HG02938 (cell line): Measurements from ENCODE around the gene PWWP2A.

ENCODE experiments used
- ATAC-seq: cut with Tn5 transposase; IDR thresholded peaks from one replicate; pipeline ENCODE4 v1.9.1; 2021; ENCODE audit warnings: mild to moderate bottlenecking, moderate library complexity; ENCODE audit not compliant: unreplicated experiment

Gene PWWP2A

GRCh38 chr5:160133071-160133917, 14.0 kb upstream of the PWWP2A start:
- no peak for ATAC-seq

DNA sequence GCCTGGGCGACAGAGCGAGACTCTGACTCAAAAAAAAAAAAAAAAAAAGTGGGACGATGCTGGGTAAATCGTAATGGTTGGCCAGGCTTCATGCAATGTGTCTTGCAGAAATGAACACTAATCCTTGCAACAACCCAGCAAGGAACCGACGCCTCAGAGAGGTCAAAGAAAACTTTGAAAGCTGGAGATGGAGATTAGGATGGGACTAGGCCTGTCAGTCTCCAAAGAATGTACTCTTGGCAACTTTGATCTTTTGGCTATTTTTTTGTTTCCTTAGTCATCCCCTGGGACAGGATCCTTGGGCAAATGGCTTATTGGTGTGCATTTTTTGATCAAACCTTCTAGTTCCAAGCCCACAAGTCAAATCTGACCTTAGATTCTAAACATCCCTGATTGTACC, 10.6 kb upstream of the PWWP2A start:
- no peak for ATAC-seq

GRCh38 chr5:160128632-160129031, 9.4 kb upstream of the PWWP2A start:
- ATAC-seq = no peak

DNA sequence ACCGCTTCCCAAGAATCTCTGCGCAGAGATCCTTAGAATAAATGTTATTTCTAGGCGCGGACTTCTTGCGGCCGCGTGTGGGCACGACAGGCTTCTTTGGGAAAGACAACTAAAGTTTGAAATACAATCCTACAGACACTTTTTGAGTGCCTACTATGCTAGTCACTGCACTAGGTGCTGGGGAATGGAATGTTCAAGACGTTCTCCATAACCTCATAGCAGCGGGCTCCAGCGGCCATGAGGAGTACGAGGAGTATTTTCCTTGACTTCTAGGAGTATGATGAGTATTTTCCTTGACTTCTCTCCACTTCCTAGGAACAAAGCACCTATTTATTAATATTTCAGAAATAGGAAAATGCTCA, 636 bp upstream of the PWWP2A start:
- no peak for ATAC-seq

DNA sequence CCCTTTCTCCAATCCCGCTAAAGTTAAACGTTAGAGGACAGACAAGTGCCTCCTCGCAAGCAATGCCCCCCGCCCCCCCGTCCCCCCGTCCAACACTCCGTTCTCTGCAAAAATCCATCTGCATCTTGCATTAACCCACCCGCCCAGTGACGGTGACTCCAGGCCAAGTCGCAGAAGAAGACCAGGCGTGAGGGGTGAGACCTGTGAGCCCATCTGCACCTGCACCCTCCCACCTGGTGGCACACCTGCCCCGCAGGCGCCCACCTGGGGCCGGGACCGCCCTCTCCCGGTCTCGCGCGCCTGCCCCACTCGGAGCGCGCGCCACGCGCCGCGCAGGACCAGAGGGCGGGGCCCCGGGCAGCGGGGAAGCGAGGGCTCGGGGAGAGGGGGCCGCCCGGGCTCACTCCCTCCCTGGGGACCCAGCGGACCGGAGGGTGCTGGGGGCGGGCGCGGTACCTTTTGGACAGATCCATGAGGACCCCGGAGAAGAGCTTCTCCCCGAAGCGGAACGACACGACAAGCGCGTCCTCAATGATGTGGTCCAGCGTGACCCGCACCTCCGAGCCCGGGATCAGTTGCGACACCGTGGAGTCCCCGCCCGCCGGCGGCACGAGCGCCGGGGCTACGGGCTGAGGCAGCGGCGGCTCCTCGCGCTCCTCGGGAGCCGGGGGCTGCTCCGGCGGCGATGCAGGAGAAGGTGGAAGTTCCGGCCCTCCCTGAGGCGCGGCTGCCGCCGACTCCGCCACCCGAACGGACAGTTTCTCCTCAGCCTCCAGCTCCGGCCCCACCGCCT, 705 bp downstream of the PWWP2A start:
- ATAC-seq = peak; percentile 13

- ATAC-seq = no peak
Measured at GRCh38 chr5:160116991-160117390, 2.3 kb downstream of the PWWP2A start.

DNA sequence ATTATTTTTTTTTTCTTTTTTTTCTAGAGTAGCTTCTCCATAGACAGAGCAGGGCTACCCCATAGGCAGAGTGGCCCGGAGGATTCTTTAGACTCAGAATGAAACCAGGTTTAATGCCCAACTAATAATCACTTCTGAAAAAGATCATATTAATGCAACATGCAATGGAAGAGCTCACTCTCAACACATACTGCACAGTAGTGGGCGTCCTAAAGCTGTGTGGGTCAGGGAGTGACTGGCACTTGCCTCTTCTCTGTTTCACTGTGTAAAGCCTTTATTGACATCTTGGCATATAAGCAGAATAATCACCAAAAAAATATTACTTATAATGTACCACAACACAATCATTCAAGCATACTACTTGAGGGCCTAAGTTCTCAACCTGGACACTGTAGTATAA, 11.1 kb downstream of the PWWP2A start:
- ATAC-seq = no peak

DNA sequence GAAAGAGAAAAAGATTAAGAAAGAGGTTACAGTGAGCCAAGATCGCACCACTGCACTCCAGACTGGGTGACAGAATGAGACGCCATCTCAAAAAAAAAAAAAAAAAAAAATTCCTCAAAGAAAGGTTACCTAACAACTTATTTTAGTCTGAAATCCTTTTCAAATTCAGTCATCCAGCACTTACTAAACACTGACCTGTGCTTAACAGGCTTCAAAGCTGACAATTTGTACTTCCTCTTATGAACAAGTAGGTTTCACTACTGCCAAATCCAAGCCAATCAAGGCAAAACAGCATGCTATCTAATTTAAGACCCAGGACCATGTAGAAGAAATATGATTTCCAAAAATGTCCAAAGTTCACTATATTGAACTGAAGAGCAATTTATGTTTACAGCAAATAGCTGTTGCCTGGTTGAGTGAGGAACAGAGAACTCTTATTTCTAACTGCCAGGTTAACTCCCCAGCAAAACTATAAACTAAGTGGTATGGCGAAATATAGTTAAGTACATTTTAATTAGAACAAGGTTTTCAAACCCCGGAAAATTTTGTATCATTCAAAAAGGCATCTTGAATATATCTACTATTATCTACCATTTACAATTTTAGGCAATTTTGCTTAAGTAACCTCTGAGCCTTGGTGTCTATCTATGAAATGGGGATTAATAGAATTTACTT, 13.4 kb downstream of the PWWP2A start:
- peak; percentile 73 for ATAC-seq

DNA sequence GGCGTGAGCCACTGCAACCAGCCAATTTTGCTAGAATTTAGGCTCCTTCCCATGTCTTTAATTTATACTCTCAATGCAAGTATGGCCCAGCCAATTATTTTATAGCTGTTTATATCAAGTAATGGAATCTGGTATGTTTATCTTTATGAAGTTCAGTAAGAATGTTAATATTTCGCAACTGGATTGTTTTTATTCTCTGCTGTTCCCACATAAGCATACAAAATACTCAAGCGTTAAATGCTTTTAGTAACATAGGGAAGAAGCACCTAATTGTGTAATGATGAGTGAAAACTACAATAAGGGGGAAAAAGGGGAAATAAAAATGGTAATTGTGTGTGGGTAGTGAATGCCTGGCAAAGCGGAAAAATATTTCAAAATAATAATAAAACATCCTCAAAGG, 21.3 kb downstream of the PWWP2A start:
- ATAC-seq = no peak

GRCh38 chr5:160096178-160096577, 23.1 kb downstream of the PWWP2A start:
- ATAC-seq = no peak

GRCh38 chr5:160092960-160093707, 26.1 kb downstream of the PWWP2A start:
- peak; percentile 76 for ATAC-seq

GRCh38 chr5:160092514-160092913, 26.7 kb downstream of the PWWP2A start:
- no peak for ATAC-seq

DNA sequence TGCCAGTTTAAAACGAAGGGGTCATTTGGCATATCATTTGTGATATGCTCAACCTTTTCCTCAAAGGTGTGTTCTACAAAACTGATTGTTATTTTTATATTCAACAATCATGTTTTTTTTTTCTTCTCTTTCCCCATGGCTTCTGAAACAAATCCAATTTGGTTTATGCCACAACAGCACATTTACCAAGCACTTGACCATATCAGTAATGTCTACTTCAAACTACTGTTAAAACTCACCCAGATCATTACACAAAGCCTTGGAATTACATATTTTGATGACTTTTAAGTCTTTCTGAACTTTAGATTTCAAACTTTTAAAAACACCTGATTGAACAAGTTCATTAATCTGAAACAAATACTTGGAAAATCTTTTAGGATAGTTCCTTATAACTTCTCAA, 29.2 kb downstream of the PWWP2A start:
- ATAC-seq = no peak

DNA sequence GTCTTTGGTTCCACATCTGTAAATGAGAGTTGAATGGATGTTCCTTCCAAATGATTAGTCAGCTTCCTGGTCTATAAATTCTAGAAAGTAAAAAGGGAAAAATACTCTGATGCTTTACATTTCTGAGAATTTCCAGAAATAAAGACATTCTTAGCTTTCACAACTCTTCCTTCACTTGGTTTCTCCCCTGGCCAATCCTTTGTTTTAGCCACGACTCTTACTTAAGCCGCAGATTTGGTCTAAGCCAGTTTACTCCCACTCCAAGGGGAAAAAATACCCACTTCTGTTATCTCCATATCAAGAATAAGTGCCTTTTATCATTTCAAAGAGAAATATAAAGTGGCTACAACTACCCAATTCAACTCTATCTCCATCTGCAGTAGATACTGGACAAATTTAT, 29.7 kb downstream of the PWWP2A start:
- no peak for ATAC-seq

GRCh38 chr5:160088805-160089204, 30.4 kb downstream of the PWWP2A start:
- no peak for ATAC-seq

GRCh38 chr5:160087199-160087598, 32.1 kb downstream of the PWWP2A start:
- no peak for ATAC-seq

- no peak for ATAC-seq
Measured at GRCh38 chr5:160084144-160084543, 35.1 kb downstream of the PWWP2A start.

- no peak for ATAC-seq
Measured at GRCh38 chr5:160083501-160083900, 35.7 kb downstream of the PWWP2A start.

GRCh38 chr5:160082614-160083500, 36.4 kb downstream of the PWWP2A start:
- no peak for ATAC-seq

DNA sequence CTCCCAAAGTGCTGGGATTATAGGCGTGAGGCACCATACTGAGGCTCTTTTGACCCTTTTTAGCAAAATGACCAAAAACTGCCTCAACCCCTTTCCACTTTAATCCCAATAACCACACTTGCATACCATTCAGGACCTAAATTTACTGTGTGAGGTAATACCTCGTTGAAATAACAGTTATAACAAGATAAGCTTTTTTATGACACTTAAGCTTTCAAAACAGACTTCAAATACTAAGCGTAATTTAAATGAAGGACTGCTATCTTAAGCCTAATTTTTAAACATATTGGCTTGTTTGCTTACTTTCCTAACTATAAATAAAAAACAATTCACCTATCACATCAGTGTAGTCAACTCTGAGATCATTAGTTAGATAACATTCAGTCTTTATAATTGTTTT, 37.8 kb downstream of the PWWP2A start:
- ATAC-seq = no peak
